ENCODE measurements around the gene TMEM132E. TPM values are rescaled to one million over a fixed set of nuclear protein-coding genes. Genes with fewer than 3 reads are reported as not detected.

The TMEM132E gene
- total RNA-seq, 2 donors from 2014 or later, result 0.15 TPM; not detected in 1

GRCh38 chr17:34619687-34620217, 40.4 kb downstream of the TMEM132E start:
- Mint-ChIP-seq H3K36me3 (ENCODE audit: low read depth) (no peaks in the 10 kb centered on the region), H3K4me3 (no peak overlapping the region), H3K4me1 (peaks cover 33% of the 10 kb centered on the region), H3K9me3 (no peaks in the 10 kb centered on the region), H3K27ac (no peak overlapping the region), H3K27me3 (ENCODE audit: insufficient read depth) (peaks cover 13% of the 10 kb centered on the region)
- TF ChIP-seq CTCF (conservative IDR thresholded peaks at IDR 0.05), result no peak
- no peak overlapping the region for H3K4me3 ChIP-seq (ENCODE audit: low read length)
- peaks cover 9% of the 10 kb centered on the region for H3K4me1 ChIP-seq (ENCODE audit: control insufficient read depth, insufficient read depth, low read length)
- no peaks in the 10 kb centered on the region for H3K27me3 ChIP-seq (ENCODE audit: control insufficient read depth, insufficient read depth, low read length, poor library complexity, severe bottlenecking)
- WGBS, 2 experiments (ENCODE audit: insufficient coverage in 1 of 2, insufficient read length in 1 of 2), result 60 to 87% methylated on average over 1 to 3 of the region's 3 CpGs
- H3K9me3 ChIP-seq (ENCODE audit: control insufficient read depth, low read length), result no peaks in the 10 kb centered on the region
- DNase-seq, result no peak
- H3K27ac ChIP-seq (ENCODE audit: low read depth, low read length), result no peak overlapping the region
- H3K9ac ChIP-seq (ENCODE audit: extremely low read depth, low read length, poor library complexity, severe bottlenecking), result no peak overlapping the region
- H3K36me3 ChIP-seq (ENCODE audit: control insufficient read depth, insufficient read depth, low read length), result no peaks in the 10 kb centered on the region

GRCh38 chr17:34620458-34620857, 41.1 kb downstream of the TMEM132E start:
- H3K4me1 Mint-ChIP-seq, result peaks cover 35% of the 10 kb centered on the region

GRCh38 chr17:34622862-34623623, 43.7 kb downstream of the TMEM132E start:
- no peak for TF ChIP-seq CTCF (conservative IDR thresholded peaks at IDR 0.05)
- H3K27me3 ChIP-seq (ENCODE audit: control insufficient read depth, insufficient read depth, low read length, poor library complexity, severe bottlenecking), result no peaks in the 10 kb centered on the region
- H3K9me3 ChIP-seq (ENCODE audit: control insufficient read depth, low read length), result no peaks in the 10 kb centered on the region
- no peak overlapping the region for H3K4me3 ChIP-seq (ENCODE audit: low read length)
- H3K9me3 Mint-ChIP-seq, result no peaks in the 10 kb centered on the region
- peaks cover 21% of the 10 kb centered on the region for H3K4me1 Mint-ChIP-seq
- H3K27ac ChIP-seq (ENCODE audit: low read depth, low read length), result no peak overlapping the region
- 71 to 92% methylated on average over 1 to 10 of the region's 10 CpGs for WGBS, 2 experiments (ENCODE audit: insufficient coverage in 1 of 2, insufficient read length in 1 of 2)
- no peaks in the 10 kb centered on the region for H3K36me3 Mint-ChIP-seq (ENCODE audit: low read depth)
- no peaks in the 10 kb centered on the region for H3K4me1 ChIP-seq (ENCODE audit: control insufficient read depth, insufficient read depth, low read length)
- no peak overlapping the region for H3K4me3 Mint-ChIP-seq
- DNase-seq, result no peak
- no peak overlapping the region for H3K27ac Mint-ChIP-seq
- H3K9ac ChIP-seq (ENCODE audit: extremely low read depth, low read length, poor library complexity, severe bottlenecking), result no peak overlapping the region
- no peaks in the 10 kb centered on the region for H3K36me3 ChIP-seq (ENCODE audit: control insufficient read depth, insufficient read depth, low read length)
- peaks cover 29% of the 10 kb centered on the region for H3K27me3 Mint-ChIP-seq (ENCODE audit: insufficient read depth)

More at GRCh38 chr17:34620458-34620857, 41.1 kb downstream of the TMEM132E start:
- 90 to 94% methylated on average over 2 to 5 of the region's 5 CpGs for WGBS, 2 experiments (ENCODE audit: insufficient coverage in 1 of 2, insufficient read length in 1 of 2)
- no peak for TF ChIP-seq CTCF (conservative IDR thresholded peaks at IDR 0.05)
- Histone ChIP-seq H3K4me1 (ENCODE audit: control insufficient read depth, insufficient read depth, low read length) (peaks cover 9% of the 10 kb centered on the region), H3K9me3 (ENCODE audit: control insufficient read depth, low read length) (no peaks in the 10 kb centered on the region), H3K4me3 (ENCODE audit: low read length) (no peak overlapping the region), H3K9ac (ENCODE audit: extremely low read depth, low read length, poor library complexity, severe bottlenecking) (no peak overlapping the region), H3K27ac (ENCODE audit: low read depth, low read length) (no peak overlapping the region), H3K36me3 (ENCODE audit: control insufficient read depth, insufficient read depth, low read length) (no peaks in the 10 kb centered on the region), H3K27me3 (ENCODE audit: control insufficient read depth, insufficient read depth, low read length, poor library complexity, severe bottlenecking) (no peaks in the 10 kb centered on the region)
- no peak for DNase-seq
- H3K27me3 Mint-ChIP-seq (ENCODE audit: insufficient read depth), result peaks cover 18% of the 10 kb centered on the region
- H3K9me3 Mint-ChIP-seq, result no peaks in the 10 kb centered on the region
- H3K27ac Mint-ChIP-seq, result no peak overlapping the region
- no peak overlapping the region for H3K4me3 Mint-ChIP-seq
- no peaks in the 10 kb centered on the region for H3K36me3 Mint-ChIP-seq (ENCODE audit: low read depth)
